CD4-positive, alpha-beta T cell (primary cell): ENCODE measurements around the gene MROH8. TPM values are rescaled to one million over a fixed set of nuclear protein-coding genes. Genes with fewer than 3 reads are reported as not detected.
"Not testable (repeated sequence)": the region's sequence is repeated elsewhere in the genome, so short reads cannot be mapped to it uniquely, and the experiment has no call there.

Experiments used
- ATAC-seq: fragments of 200-7000 bp; cut with Tn5 transposase; one replicate; pipeline ENCODE4 v1.10.0; 2022; ENCODE audit warnings: mild to moderate bottlenecking; ENCODE audit not compliant: poor library complexity
- CTCF ChIA-PET: fragments of 350-600 bp; sonication (Branson Sonifier 250); formaldehyde crosslinking; loops from one replicate; lab custom pipeline; 2021; ENCODE audit warnings: antibody characterized with exemption, inconsistent platforms; lab: Charles Lee
- POLR2A ChIA-PET: fragments of 350-600 bp; sonication (Branson Sonifier 250); formaldehyde crosslinking; loops from one replicate; lab custom pipeline; 2021; ENCODE audit warnings: antibody characterized with exemption, inconsistent platforms; lab: Charles Lee
- DNase-seq, 14 experiments: peaks; one replicate each; pipeline ENCODE4 v3.0.0-alpha.2; 2013 to 2020; ENCODE audit warnings: mixed read lengths in 2 of 14
- H3K27ac ChIP-seq, 2 donors: one replicate each; pipeline versions ENCODE4 v1.5.1 to v1.7.0; 2013; ENCODE audit warnings: low read length in 2 of 2, low read depth in 1 of 2, mild to moderate bottlenecking in 1 of 2
- H3K27me3 ChIP-seq, 2 experiments: 1 replicate in 1 of 2; 2 replicates in 1 of 2; pipeline versions ENCODE4 v1.6.1 to v1.7.0; 2013; ENCODE audit warnings: low read length in 2 of 2, control low read depth in 1 of 2, mild to moderate bottlenecking in 1 of 2, moderate library complexity in 1 of 2; ENCODE audit not compliant: insufficient read depth in 2 of 2, control insufficient read depth in 1 of 2
- H3K36me3 ChIP-seq: one replicate; pipeline ENCODE4 v1.6.1; 2013; ENCODE audit warnings: low read length, control low read depth; ENCODE audit not compliant: insufficient read depth
- H3K4me1 ChIP-seq: one replicate; pipeline ENCODE4 v1.6.1; 2013; ENCODE audit warnings: low read length, control low read depth; ENCODE audit not compliant: insufficient read depth
- H3K4me3 ChIP-seq: one replicate; pipeline ENCODE4 v1.5.1; 2013; ENCODE audit warnings: mild to moderate bottlenecking, low read length, moderate library complexity
- H3K9me3 ChIP-seq, 2 experiments: 1 replicate in 1 of 2; 2 replicates in 1 of 2; pipeline versions ENCODE4 v1.6.1 to v1.7.0; 2013; ENCODE audit warnings: low read length in 2 of 2, mild to moderate bottlenecking in 2 of 2, control low read depth in 1 of 2, moderate library complexity in 1 of 2; ENCODE audit not compliant: control insufficient read depth in 1 of 2, insufficient read depth in 1 of 2
- H3K27ac Mint-ChIP-seq: one replicate; pipeline ENCODE4 v1.8.0; 2020; ENCODE audit warnings: mixed read lengths
- H3K27me3 Mint-ChIP-seq: one replicate; pipeline ENCODE4 v1.8.0; 2021; ENCODE audit warnings: mixed read lengths
- H3K36me3 Mint-ChIP-seq: one replicate; pipeline ENCODE4 v1.8.0; 2021; ENCODE audit warnings: low read depth, mixed read lengths
- H3K4me1 Mint-ChIP-seq: one replicate; pipeline ENCODE4 v1.8.0; 2021; ENCODE audit warnings: low read depth, mixed read lengths
- H3K4me3 Mint-ChIP-seq: one replicate; pipeline ENCODE4 v1.8.0; 2020; ENCODE audit warnings: mild to moderate bottlenecking, mixed read lengths
- H3K9me3 Mint-ChIP-seq: one replicate; pipeline ENCODE4 v1.8.0; 2020; ENCODE audit warnings: mixed read lengths
- CTCF ChIP-seq: fragments of 200-600 bp; IDR thresholded peaks from one replicate; pipeline ENCODE4 v1.8.0; 2022; ENCODE audit warnings: antibody characterized with exemption, mild to moderate bottlenecking
- intact Hi-C, 2 experiments: fragments of 100-400 bp; cut with DNase I in 1 of 2; cut with micrococcal nuclease in 1 of 2; formaldehyde crosslinking; loops; one replicate each; pipeline versions ENCODE4 v1.15.1 to v1.9.0; 2023 to 2025; cut with DNase I, micrococcal nuclease
- total RNA-seq, 174 experiments: library from RNA in 2 of 174; stranded (reverse) in 2 of 174; gene quantifications; one replicate each; pipeline ENCODE4 v1.2.3 and lab custom pipeline; 2021 to 2026

The MROH8 gene
- total RNA-seq, 2 experiments from 2014 or later: 1.1 to 1.2 TPM

- Mint-ChIP-seq H3K36me3 (no peaks in the 10 kb centered on the region), H3K4me3 (no peak overlapping the region), H3K27ac (no peak overlapping the region), H3K27me3 (no peaks in the 10 kb centered on the region), H3K4me1 (no peaks in the 10 kb centered on the region), H3K9me3 (no peaks in the 10 kb centered on the region)
- DNase-seq (no peak), ATAC-seq (no peak)
- no peak overlapping the region for H3K4me3 ChIP-seq
- CTCF ChIA-PET: no interaction called here
- no peak for TF ChIP-seq CTCF
- POLR2A ChIA-PET: no interaction called here
- no peaks in the 10 kb centered on the region for H3K27me3 ChIP-seq
- H3K9me3 ChIP-seq: no peaks in the 10 kb centered on the region
- H3K27ac ChIP-seq: no peak overlapping the region
- H3K36me3 ChIP-seq: no peaks in the 10 kb centered on the region
- no peaks in the 10 kb centered on the region for H3K4me1 ChIP-seq
- intact Hi-C loops: no loop called here
These were observed 45.4 kb downstream of the MROH8 start for GRCh38 chr20:37133952-37134351.

GRCh38 chr20:37131486-37131885 is 47.9 kb downstream of the MROH8 start:
- no peaks in the 10 kb centered on the region for H3K4me1 Mint-ChIP-seq
- DNase-seq (no peak), ATAC-seq (no peak)
- H3K27ac ChIP-seq: no peak overlapping the region
- H3K4me3 Mint-ChIP-seq: no peak overlapping the region
- CTCF ChIA-PET: no interaction called here
- intact Hi-C loops: no loop called here
- no peaks in the 10 kb centered on the region for H3K4me1 ChIP-seq
- no peaks in the 10 kb centered on the region for H3K9me3 ChIP-seq
- no peaks in the 10 kb centered on the region for H3K27me3 ChIP-seq
- H3K27ac Mint-ChIP-seq: no peak overlapping the region
- no peaks in the 10 kb centered on the region for H3K36me3 Mint-ChIP-seq
- no peaks in the 10 kb centered on the region for H3K27me3 Mint-ChIP-seq
- TF ChIP-seq CTCF: no peak
- POLR2A ChIA-PET: no interaction called here
- H3K4me3 ChIP-seq: no peak overlapping the region
- H3K36me3 ChIP-seq: no peaks in the 10 kb centered on the region
- no peaks in the 10 kb centered on the region for H3K9me3 Mint-ChIP-seq

- POLR2A ChIA-PET: no interaction called here
- Histone ChIP-seq H3K27ac (no peak overlapping the region), H3K27me3 (no peaks in the 10 kb centered on the region), H3K36me3 (no peaks in the 10 kb centered on the region), H3K4me1 (no peaks in the 10 kb centered on the region), H3K4me3 (no peak overlapping the region), H3K9me3 (no peaks in the 10 kb centered on the region)
- no peaks in the 10 kb centered on the region for H3K36me3 Mint-ChIP-seq
- DNase-seq: no peak
- TF ChIP-seq CTCF: no peak
- ATAC-seq: no peak
- no peak overlapping the region for H3K27ac Mint-ChIP-seq
- CTCF ChIA-PET: no interaction called here
- no peaks in the 10 kb centered on the region for H3K9me3 Mint-ChIP-seq
- intact Hi-C loops: no loop called here
- no peaks in the 10 kb centered on the region for H3K27me3 Mint-ChIP-seq
- H3K4me1 Mint-ChIP-seq: no peaks in the 10 kb centered on the region
- H3K4me3 Mint-ChIP-seq: no peak overlapping the region
These were observed 50.5 kb downstream of the MROH8 start for GRCh38 chr20:37128803-37129202.

- CTCF ChIA-PET, H3K4me1 Mint-ChIP-seq, H3K27me3 Mint-ChIP-seq, H3K9me3 Mint-ChIP-seq, H3K4me3 Mint-ChIP-seq, intact Hi-C loops, POLR2A ChIA-PET, H3K36me3 ChIP-seq, H3K4me1 ChIP-seq, ATAC-seq, H3K36me3 Mint-ChIP-seq, H3K4me3 ChIP-seq, H3K27me3 ChIP-seq, H3K27ac Mint-ChIP-seq, H3K27ac ChIP-seq, H3K9me3 ChIP-seq, DNase-seq: not testable (repeated sequence)
These were observed 53.1 kb downstream of the MROH8 start for GRCh38 chr20:37126290-37126689.
